Endodermal cell (in vitro differentiated cells): ENCODE data around the gene LSP1. TPM values are rescaled to one million over a fixed set of nuclear protein-coding genes. Genes with fewer than 3 reads are reported as not detected.

Source experiments
- DNase-seq: peaks from one replicate; pipeline ENCODE4 v3.0.0-alpha.2; 2017
- H3K27ac ChIP-seq: 2 replicates; pipeline ENCODE4 v1.5.1; 2013; ENCODE audit warnings: mild to moderate bottlenecking, low read depth, low read length, moderate library complexity
- H3K27me3 ChIP-seq: 2 replicates; pipeline ENCODE4 v1.6.1; 2013; ENCODE audit warnings: mild to moderate bottlenecking, low read length, moderate library complexity; ENCODE audit not compliant: insufficient read depth, control insufficient read depth, poor library complexity, severe bottlenecking
- H3K36me3 ChIP-seq: 2 replicates; pipeline ENCODE4 v1.7.0; 2013; ENCODE audit warnings: mild to moderate bottlenecking, low read length, moderate library complexity; ENCODE audit not compliant: control insufficient read depth, insufficient read depth
- H3K4me1 ChIP-seq: one replicate; pipeline ENCODE4 v1.7.0; 2013; ENCODE audit warnings: low read length; ENCODE audit not compliant: control insufficient read depth, insufficient read depth
- H3K4me3 ChIP-seq: 2 replicates; pipeline ENCODE4 v1.5.1; 2013; ENCODE audit warnings: mild to moderate bottlenecking, low read length, moderate library complexity
- H3K9ac ChIP-seq: 2 replicates; pipeline ENCODE4 v1.6.1; 2013; ENCODE audit warnings: mild to moderate bottlenecking, low read length, moderate library complexity; ENCODE audit not compliant: poor library complexity, severe bottlenecking; ENCODE audit errors: extremely low read depth
- H3K9me3 ChIP-seq: 2 replicates; pipeline ENCODE4 v1.6.1; 2013; ENCODE audit warnings: mild to moderate bottlenecking, low read length, moderate library complexity; ENCODE audit not compliant: control insufficient read depth
- H3K27ac Mint-ChIP-seq: 2 replicates; pipeline ENCODE4 v1.8.0; 2020; ENCODE audit warnings: mixed read lengths
- H3K27me3 Mint-ChIP-seq: 2 replicates; pipeline ENCODE4 v1.8.0; 2021; ENCODE audit warnings: mild to moderate bottlenecking, mixed read lengths; ENCODE audit not compliant: insufficient read depth
- H3K36me3 Mint-ChIP-seq: 2 replicates; pipeline ENCODE4 v1.8.0; 2020; ENCODE audit warnings: low read depth, mixed read lengths
- H3K4me1 Mint-ChIP-seq: 2 replicates; pipeline ENCODE4 v1.8.0; 2020; ENCODE audit warnings: mixed read lengths
- H3K4me3 Mint-ChIP-seq: 2 replicates; pipeline ENCODE4 v1.8.0; 2020; ENCODE audit warnings: mild to moderate bottlenecking, moderate library complexity, mixed read lengths
- H3K9me3 Mint-ChIP-seq: 2 replicates; pipeline ENCODE4 v1.8.0; 2020; ENCODE audit warnings: mild to moderate bottlenecking, mixed read lengths
- CTCF ChIP-seq: fragments of 200-600 bp; sonication (generic); conservative IDR thresholded peaks from 2 replicates; pipeline ENCODE4 v1.5.0; 2021; ENCODE audit warnings: antibody characterized with exemption, mild to moderate bottlenecking
- WGBS, 2 experiments: methylation state at CpG; one replicate each; pipeline versions ENCODE4 v1.1.5 to v1.1.7; 2013; ENCODE audit warnings: missing lambda C conversion rate in 2 of 2, mixed read lengths in 1 of 2; ENCODE audit not compliant: insufficient coverage in 1 of 2, insufficient read length in 1 of 2; 5-methylcytosine and 5-hydroxymethylcytosine counted together
- total RNA-seq, 2 donors: library from RNA; stranded (reverse); fragmentation: NEBNext Ultra II Directional in 1 of 2; extraction: Animal tissue kit (Norgen Biotek cat#: 25700) in 1 of 2; gene quantifications; 2 replicates in 1 of 2; 3 replicates in 1 of 2; pipeline ENCODE4 v1.2.1, GENCODE V29; 2021

The LSP1 gene
- total RNA-seq, 2 donors from 2014 or later: not detected

GRCh38 chr11:1931341-1932104 is 78.6 kb downstream of the LSP1 start:
- H3K36me3 Mint-ChIP-seq: no peaks in the 10 kb centered on the region
- H3K27ac Mint-ChIP-seq: no peak overlapping the region
- no peaks in the 10 kb centered on the region for H3K9me3 ChIP-seq
- H3K4me1 Mint-ChIP-seq: no peaks in the 10 kb centered on the region
- no peak overlapping the region for H3K4me3 Mint-ChIP-seq
- no peak for DNase-seq
- H3K9me3 Mint-ChIP-seq: no peaks in the 10 kb centered on the region
- peaks cover 5% of the 10 kb centered on the region for H3K27me3 Mint-ChIP-seq
- H3K27ac ChIP-seq: no peak overlapping the region
- H3K4me1 ChIP-seq: no peaks in the 10 kb centered on the region
- H3K4me3 ChIP-seq: no peak overlapping the region
- no peaks in the 10 kb centered on the region for H3K27me3 ChIP-seq
- no peaks in the 10 kb centered on the region for H3K36me3 ChIP-seq
- H3K9ac ChIP-seq: no peak overlapping the region
- WGBS, 2 experiments: 90% methylated on average over 6 to 17 of the region's 18 CpGs
- no peak for TF ChIP-seq CTCF

GRCh38 chr11:1932105-1932480 is 79.2 kb downstream of the LSP1 start:
- H3K27me3 Mint-ChIP-seq: peaks cover 5% of the 10 kb centered on the region
- no peaks in the 10 kb centered on the region for H3K4me1 Mint-ChIP-seq
- no peak overlapping the region for H3K4me3 ChIP-seq
- no peaks in the 10 kb centered on the region for H3K36me3 Mint-ChIP-seq
- H3K9me3 ChIP-seq: no peaks in the 10 kb centered on the region
- no peak overlapping the region for H3K27ac ChIP-seq
- H3K27me3 ChIP-seq: no peaks in the 10 kb centered on the region
- no peak overlapping the region for H3K9ac ChIP-seq
- no peaks in the 10 kb centered on the region for H3K4me1 ChIP-seq
- no peak overlapping the region for H3K4me3 Mint-ChIP-seq
- DNase-seq: no peak
- no peaks in the 10 kb centered on the region for H3K36me3 ChIP-seq
- WGBS, 2 experiments: 91 to 97% methylated on average over 3 to 11 of the region's 11 CpGs
- TF ChIP-seq CTCF: no peak
- H3K9me3 Mint-ChIP-seq: no peaks in the 10 kb centered on the region
- no peak overlapping the region for H3K27ac Mint-ChIP-seq

GRCh38 chr11:1932681-1933080 is 79.8 kb downstream of the LSP1 start:
- no peak for DNase-seq
- Mint-ChIP-seq H3K36me3 (no peaks in the 10 kb centered on the region), H3K27ac (no peak overlapping the region), H3K9me3 (no peaks in the 10 kb centered on the region), H3K4me1 (no peaks in the 10 kb centered on the region), H3K4me3 (no peak overlapping the region), H3K27me3 (peaks cover 5% of the 10 kb centered on the region)
- no peaks in the 10 kb centered on the region for H3K4me1 ChIP-seq
- no peaks in the 10 kb centered on the region for H3K27me3 ChIP-seq
- H3K27ac ChIP-seq: no peak overlapping the region
- no peaks in the 10 kb centered on the region for H3K36me3 ChIP-seq
- no peak for TF ChIP-seq CTCF
- no peaks in the 10 kb centered on the region for H3K9me3 ChIP-seq
- WGBS, 2 experiments: 90% methylated on average over 2 to 4 of the region's 4 CpGs
- no peak overlapping the region for H3K9ac ChIP-seq
- no peak overlapping the region for H3K4me3 ChIP-seq
